HG03469 (cell line): Measurements from ENCODE around the gene TCEANC2.

ENCODE experiments used
- ATAC-seq: cut with Tn5 transposase; IDR thresholded peaks from one replicate; pipeline ENCODE4 v1.9.1; 2021; ENCODE audit warnings: mild to moderate bottlenecking, moderate library complexity, moderate number of reproducible peaks; ENCODE audit not compliant: unreplicated experiment

TCEANC2 gene

DNA sequence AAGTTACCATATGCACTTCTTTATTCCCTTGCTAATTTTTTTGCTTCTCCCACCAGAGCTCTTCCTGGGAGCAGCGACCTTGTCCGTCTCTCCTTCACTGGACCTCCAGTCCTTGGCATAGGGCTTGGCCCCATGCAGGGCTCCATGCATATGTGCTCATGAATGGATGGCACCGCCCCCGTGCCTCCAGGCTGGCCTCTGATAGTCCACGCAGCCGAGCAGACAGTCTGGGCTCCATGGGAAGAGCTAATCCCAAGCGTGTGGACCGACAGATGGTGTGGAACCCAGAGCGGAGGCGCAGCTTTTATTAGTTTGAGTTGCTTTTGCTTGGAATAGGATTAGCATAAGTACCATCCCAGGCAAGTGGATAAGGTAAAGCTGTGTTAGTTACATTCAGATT is 57.6 kb downstream of the TCEANC2 start:
- no peak for ATAC-seq

DNA sequence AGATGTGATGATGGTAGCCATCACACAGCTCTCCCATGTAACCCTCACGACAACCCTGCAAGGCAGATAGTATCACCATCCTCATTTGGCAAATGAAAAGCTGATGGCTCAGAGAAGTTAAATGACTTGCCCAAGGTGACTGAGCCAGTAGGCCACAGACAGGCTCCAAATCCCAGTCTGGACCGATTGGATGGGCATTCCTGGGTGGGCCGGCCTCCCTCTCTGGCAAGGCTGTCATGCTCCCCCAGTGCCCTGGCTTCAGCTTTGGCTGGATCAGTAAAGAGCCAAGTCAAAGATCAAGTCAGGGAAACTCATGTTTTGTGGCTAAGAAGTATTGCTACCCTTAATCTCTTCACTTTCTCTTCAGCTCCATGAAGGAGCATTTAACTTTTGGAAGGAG is 58.2 kb downstream of the TCEANC2 start:
- no peak for ATAC-seq

DNA sequence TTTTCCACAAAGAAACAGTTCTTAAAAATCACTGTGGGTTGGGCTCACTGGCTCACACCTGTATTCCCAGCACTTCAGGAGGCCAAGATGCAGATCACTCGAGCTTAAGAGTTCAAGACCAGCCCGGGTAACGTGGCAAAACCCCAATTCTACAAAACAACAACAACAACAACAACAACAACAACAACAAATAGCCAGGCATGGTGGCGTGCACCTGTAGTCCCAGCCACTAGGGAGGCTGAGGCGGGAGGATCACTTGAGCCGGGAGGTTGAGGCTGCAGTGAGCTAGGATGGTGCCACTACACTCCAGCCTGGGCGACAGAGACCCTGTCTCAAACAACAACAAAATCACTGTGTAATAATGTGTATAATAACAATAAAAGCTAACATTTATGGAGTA is 58.6 kb downstream of the TCEANC2 start:
- no peak for ATAC-seq

DNA sequence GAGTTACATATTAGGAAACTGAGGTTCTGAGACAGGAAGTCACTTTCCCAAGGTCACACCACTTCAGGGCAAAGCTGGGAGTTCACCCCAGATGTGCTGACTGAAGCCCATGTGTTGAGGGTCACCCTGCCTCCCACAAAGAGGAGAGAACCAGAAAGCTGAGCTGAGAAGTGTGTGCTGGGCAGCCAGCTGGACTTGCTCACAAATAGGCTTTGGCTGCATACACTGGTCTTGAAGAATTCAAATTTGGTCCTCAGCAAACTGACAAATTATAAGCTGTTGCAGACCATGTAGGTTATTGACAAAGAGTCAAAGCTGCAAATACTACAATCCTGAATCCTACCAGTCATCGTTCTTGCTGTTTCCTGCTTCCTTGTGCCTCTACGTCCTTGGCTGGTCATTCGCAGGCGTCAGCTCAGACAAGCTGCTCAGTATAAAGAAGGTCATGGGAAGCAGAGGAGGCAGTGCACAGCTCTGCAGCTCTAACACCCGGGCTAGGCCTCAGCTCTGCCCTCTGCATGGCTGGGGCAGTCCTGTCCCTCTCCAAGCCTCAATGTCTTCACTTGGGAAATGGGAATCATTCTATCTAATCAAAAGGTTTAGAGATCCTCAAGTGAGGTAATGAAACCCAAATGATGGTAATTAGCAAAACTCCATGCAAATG is 59.4 kb downstream of the TCEANC2 start:
- ATAC-seq = no peak

DNA sequence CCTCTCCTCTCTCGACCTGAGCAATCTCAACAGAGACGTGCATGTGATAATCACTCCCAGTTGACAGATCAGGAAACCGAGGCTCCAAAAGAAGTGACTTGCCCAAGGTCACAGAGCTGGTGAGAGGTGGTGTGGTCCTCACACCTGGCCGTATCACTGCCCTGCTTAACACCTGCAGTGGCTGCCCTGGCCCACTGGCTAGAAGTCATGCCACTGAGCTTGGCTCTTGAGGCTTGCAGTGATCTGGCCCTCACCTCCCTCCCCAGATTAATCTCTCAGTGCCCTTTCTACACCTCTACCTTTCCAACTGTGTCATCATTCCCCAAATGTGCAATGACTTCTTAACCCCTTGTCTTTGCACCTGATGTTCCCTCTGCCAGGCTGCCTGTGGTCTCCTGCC is 60.6 kb downstream of the TCEANC2 start:
- no peak for ATAC-seq

DNA sequence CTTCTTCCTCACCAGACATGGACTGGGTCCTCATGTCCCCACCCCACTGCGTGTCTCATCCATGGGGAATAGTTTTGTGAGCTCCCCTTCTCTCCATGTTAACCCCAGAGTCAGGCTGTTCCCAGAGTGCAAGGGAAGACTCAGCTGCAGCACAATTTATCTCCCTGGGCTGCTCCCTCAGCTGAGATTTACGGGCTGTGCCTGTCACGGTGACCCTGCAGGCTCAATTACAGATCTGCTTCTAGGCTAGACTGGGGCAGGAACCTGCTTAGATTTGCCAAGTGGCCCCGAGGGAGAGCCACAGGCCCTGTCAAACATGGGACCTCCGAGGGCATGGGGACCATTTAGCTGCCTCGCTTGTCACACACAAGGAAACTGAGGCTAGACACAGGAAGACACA is 61.5 kb downstream of the TCEANC2 start:
- ATAC-seq = no peak

DNA sequence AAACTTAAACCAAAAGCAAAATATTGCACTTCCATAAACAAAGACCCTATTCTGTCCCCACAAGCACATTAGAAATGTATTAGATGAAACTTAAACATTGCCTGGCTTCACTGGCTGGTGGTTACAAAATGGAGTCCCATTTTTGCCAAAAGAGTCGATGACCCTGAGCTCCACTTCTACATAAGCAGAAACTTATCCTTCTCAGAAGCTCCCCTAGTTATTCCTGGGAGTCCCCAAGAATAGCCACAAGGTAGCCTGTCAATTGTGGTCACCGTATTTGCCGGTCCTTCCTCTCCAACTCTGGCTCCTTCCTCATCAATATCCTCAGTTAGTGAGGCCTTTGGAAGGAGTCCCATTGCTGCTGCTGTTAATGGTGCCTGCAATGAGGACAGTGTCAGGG is 62.1 kb downstream of the TCEANC2 start:
- no peak for ATAC-seq

DNA sequence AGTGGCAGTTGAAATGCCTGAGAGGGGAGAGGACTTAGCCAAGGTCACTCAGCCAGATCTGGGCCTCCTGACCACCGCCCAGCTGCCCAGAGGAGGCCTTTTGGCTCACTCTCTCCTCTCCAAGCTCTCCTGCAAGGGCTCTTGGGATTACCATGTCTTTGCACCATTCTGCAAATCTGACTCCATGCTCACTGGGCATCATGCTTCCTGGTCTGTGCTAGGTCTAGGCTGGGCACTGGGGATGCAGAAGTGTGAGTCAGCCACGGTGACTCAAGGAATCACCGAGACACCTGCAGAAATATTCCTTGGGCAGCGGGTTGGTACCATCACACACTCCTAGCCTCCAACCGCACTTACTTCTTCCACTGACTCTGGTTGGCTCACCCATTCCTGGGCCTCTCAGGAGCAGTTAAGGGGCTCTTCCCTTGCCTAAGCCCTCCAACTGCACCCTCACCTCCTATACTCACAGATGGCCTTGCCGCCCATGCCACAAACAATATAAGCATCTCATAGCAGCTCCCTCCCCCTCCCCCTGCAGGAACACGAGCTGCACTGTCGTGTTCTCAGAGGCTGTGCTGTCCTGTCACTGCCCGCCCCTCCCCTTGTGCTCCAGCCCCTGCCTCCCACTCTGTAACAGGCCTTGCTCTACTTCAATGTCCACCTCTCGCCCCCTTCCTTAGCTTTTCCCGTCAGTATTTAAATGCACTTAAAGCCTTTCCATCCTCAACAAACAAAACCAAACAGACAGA is 64.6 kb downstream of the TCEANC2 start:
- ATAC-seq = no peak

DNA sequence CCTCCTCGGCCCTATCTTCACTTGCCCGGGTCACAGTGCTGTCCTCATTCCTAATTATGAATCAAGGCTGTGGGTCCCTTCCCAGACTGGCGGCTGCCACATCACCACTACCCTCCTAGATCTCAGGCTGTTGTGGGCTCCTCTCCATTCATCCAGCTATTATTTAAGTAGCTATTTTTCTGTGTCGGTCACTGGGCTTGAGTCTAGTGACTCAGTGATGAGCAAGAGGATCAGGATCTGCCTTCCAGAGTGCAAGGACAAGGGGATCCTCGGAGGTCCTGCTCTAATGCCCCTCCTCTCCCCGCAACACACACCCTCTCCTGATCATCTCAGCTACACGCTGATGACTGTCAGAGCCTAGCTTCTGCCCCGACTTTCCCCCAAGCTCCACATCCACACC is 65.3 kb downstream of the TCEANC2 start:
- no peak for ATAC-seq

DNA sequence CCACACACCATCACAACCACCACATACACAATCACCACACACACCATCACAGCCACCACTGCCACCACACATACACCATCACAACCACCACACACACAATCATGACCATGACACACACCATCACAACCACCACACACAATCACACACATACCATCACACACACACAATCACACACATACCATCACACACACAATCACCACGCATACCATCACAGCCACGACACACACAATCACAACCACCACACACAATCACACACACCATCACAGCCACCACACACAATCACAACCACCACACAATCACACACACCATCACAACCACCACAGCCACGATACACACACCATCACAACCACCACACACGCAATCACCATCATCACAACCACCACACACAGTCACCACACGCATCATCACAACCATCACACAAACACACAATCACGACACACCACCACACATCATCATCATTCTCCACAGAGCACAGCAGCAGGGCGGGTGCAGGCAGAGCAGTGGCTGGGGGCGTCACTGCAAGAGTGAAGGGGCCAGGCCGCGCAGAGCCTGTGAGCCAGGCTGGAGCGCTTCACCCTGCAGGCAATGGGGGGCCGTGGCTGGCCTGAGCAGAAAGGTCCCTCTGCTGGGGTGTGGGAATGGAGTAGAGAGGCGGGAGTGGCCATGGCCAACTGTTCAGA is 66.8 kb downstream of the TCEANC2 start:
- ATAC-seq = no peak

DNA sequence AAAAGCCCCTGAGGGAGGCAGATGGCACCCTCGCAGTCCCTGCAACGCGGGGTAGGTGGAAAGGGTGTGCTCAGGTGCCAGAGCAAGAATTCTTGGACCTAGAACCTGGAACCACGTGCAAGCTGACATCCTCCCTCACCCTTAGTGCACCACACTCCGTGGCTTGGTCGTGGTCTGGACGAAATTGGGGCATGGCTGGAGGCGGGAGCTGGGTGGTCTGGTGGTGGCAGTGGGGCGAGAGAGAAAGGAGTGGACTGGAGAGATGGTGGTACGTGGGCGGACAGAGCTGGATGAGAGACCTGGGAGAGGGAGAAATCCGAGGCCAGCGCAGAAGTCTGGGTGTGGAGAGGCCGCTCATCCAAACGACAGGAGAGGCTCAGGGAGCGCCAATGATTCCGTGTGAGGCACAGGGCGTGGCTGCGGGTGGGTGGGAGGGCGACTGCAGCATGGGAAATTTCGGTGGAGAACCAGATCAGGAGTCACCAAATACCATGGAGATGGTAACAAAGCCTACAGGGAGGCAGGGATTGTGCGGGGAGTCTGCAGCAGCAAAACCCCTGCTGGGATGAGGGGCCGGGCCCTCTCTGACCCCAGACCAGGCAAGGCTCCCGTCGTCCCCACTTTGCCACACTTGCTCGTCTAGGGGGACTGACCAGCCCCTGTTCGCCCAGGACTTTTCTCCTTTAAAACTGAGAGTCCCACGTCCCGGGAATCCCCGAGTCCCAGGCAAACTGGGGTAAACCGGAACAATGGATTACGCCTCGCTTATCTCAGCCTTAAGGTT is 67.5 kb downstream of the TCEANC2 start:
- no peak for ATAC-seq

DNA sequence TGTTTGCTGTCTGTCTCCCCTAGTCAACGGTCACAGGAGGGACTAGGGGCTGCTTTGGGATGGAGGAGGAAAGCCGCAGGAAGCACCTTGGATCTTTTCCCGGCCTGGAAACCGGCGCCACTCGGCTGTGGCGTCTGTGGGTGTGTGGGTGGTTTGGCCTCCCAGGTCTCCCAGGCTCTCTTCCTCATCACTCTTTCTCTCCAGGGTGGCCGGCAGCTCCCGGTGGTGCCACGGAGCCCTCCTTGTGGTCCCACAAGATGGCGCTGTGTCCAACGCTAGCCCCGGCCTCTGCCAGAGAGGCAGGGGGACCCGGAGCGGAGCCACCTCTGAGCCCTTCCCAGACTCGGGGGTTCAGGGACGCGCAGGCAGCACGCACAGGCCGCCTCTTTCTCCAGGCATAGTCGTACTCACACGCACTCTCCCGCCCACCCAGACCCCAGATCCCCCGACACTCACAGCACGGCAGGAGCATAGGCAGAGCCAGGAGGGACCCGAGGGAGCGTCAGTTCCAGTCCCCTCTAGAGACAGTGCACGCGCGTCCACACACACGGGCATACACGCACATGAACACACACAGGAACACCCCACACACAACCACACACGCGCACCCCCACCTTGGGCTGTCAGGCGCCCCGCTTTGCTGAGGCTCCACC is 68.2 kb downstream of the TCEANC2 start:
- ATAC-seq = no peak

DNA sequence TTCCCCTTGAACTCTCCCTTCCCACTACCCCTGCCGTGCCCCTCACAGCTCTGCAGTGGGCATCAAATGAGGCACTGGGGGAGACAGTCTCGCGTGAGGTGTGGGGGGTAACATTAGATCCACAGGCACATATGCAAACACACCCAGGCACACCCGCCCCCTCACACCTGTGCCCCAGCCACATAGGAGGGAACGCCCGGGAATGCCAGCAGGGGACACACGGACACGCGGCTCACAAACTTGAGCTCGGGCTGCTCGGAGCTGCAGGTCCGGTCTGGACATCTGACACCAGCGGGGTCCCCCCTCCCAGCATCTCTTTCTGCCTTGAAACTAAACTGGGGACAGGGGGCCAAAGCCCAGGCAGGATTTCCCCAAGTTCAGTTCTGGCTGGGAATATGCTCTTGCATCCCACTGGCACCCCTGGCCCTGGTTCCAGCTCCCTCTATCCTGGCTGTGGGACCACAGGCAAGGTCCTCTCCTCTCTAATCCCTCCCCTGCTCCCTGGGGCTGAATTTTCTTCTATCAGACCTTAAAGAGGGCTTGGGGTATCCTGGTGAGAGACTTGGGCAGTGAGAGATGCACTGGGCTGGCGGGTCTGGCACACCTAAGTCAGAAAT is 68.8 kb downstream of the TCEANC2 start:
- ATAC-seq = no peak

DNA sequence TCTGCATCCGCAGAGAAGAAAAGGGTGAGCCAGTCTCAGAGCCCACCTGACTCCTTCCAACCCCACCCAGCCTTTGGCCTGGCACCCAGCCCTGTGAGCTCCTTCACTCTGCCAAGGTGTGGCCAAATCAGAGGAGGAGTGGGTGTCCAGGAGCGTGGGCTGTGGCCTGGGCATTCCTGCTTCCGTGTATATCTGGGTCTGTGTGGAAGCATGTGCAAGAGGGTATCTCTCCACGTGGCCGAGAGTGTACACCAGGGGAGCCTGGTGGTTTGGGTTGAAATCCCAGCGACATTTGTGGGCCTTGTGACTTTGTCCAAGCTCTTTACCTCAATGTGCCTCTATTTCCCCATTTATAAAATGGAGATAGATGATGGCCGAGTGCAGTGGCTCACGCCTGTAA is 69.6 kb downstream of the TCEANC2 start:
- no peak for ATAC-seq

DNA sequence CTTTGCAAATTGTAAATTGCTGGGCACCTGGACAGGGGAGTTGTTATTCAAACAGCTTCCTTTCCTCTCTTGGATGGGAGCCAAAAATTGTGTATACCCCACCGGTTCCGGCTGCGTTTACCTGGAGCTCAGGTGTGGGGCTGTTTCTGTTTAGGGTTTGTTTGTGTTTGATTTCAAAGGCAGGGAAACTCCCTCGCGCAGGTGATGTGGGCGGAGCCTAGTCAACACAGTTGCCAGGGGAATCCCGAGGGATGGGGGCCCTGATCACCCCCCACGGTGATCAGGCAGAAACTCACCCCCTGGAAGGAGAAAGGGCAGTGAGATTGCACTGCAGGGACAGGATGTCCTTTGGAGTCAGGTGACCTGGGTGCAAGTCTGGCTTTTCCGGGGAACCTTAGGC is 71.1 kb downstream of the TCEANC2 start:
- no peak for ATAC-seq

DNA sequence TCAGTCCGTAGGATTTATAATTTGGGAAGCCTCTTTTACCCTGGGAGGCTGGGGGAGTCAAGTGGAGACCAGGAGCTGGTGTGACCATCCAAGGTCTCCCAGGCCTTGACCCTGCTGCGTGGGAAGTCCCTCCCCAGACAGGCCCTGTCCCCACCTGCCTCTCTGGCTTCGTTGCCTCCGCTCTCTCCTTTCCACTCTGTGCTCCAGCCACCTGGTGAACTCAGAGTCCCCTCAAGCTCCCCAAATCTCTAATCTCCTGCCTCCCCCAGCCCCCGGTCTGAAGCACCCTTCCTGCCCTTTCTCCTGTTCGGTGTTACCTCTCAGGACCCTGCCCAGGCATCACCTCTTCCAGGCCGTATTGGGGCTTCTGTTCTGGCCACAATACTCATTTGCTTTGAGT is 71.5 kb downstream of the TCEANC2 start:
- ATAC-seq = no peak

DNA sequence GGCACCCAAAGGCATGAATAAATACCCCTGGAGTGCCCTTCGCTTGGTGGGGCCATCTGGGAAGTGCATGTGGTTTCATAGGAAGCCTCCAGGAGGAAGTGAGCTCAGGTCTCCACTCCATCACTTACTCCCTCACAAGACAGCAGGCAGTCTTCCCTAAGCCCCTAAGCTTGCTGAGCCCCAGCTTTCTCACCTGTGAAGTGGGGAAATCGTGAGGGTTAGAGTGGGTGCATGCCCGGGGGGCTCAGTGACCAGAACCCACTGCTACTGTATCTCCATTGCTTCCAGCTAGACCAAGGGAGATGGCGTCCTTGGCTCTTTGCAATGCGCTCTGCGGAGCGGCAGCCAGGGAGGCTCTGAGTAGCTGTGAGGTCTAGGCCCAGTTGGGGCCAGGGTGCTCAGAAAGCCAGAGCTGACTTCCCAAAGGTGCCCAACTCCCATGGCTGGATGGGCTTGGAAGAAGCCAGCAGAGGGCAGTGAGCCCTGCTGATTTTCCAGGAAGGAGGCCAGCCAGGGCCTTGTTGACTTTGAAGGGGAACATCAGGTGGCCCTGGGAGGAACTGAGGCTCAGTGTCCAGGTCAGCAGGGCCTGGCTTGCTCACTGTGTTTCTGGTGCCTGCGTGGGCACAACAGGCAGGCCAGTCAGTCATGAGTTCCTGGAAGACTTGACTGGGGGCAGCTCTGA is 72.1 kb downstream of the TCEANC2 start:
- no peak for ATAC-seq

DNA sequence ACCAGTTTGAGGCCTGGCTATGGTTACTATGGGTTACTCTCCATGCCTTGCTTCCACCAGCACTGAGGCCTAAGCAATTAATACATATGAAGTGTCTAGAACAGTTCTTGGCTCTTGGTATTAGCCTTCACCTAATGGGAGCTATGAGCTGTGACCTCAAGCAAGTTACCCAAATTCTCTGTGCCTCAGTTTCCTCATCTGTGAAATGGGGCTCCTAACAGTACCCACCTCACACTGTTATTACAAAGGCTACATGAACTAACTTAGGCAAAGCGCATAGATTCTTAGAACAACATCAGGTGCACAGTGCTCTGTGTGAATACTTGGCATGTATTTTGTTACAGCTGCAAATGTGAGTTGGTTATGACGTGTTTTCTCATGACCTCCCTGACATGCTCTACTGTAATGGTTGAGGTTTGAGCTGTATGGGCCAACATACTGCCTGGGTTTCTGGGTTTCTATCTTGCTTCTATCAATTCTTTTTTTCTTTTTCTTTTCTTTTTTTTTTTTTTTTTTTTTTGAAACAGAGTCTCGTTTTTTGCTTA is 72.9 kb downstream of the TCEANC2 start:
- ATAC-seq = no peak

DNA sequence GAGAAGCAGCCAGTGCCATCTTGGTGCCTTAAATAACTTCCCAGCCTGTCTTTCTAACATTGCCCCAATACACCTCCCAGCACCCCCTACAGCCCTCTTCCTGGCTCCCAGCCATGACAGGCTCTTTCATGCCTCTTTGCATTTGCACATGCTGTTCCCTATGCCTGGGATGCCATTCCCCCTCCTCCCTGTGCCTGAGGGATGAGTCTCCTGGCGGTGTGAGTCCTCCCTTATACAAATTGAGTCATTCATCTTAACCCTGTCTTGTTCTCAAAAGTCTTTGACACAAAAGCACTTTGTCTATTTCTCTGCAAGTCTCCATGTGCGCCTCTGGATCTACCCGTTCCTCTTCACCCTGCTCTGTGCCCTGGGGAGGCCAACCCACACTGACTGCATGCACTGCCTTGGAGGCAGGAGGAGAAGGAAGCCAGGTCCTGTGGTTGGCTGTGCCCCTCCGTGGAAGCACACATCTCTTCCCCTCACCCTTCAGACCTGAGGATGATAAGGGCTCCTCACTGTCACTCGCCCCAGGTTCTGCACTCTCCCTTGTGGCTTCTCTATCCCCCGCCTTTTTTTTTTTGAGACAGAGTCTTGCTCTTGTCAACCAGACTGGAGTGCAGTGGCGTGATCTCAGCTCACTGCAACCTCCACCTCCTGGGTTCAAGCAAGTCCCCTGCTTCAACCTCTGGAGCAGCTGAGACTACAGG is 74.3 kb downstream of the TCEANC2 start:
- no peak for ATAC-seq
